Measurements from ENCODE around the gene GPAT2.
"Not testable (repeated sequence)": the region's sequence is repeated elsewhere in the genome, so short reads cannot be mapped to it uniquely, and the experiment has no call there.

GPAT2 gene, protein sequence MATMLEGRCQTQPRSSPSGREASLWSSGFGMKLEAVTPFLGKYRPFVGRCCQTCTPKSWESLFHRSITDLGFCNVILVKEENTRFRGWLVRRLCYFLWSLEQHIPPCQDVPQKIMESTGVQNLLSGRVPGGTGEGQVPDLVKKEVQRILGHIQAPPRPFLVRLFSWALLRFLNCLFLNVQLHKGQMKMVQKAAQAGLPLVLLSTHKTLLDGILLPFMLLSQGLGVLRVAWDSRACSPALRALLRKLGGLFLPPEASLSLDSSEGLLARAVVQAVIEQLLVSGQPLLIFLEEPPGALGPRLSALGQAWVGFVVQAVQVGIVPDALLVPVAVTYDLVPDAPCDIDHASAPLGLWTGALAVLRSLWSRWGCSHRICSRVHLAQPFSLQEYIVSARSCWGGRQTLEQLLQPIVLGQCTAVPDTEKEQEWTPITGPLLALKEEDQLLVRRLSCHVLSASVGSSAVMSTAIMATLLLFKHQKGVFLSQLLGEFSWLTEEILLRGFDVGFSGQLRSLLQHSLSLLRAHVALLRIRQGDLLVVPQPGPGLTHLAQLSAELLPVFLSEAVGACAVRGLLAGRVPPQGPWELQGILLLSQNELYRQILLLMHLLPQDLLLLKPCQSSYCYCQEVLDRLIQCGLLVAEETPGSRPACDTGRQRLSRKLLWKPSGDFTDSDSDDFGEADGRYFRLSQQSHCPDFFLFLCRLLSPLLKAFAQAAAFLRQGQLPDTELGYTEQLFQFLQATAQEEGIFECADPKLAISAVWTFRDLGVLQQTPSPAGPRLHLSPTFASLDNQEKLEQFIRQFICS

DNA sequence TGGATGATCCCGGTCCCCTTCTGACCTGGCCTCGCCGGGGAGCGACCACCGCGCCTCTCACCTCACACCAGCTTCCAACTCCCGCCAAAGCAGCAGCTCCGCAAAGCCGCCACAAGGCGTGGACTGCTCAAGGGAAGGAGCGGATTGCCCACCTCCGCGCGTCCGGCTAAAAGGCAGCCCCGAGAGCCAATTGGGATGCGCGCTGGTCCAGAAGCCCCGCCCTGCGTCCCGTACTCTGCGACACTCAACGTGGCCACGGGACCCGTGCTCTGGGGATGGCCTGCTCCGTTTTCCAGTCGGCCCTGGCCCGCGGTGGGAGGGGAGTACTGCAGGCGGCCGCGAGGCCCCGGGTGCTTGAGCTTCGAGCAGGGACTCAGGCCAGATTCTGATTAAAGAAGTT lies at the start of gene GPAT2:
Gene GPAT2, minus strand, starts transcription at position 125 of the 400 bp plus-strand sequence. CDS start 2,557 bp downstream, outside the sequence.
- not testable (repeated sequence) for DNase-seq (ENCODE audit: low read depth)

DNA sequence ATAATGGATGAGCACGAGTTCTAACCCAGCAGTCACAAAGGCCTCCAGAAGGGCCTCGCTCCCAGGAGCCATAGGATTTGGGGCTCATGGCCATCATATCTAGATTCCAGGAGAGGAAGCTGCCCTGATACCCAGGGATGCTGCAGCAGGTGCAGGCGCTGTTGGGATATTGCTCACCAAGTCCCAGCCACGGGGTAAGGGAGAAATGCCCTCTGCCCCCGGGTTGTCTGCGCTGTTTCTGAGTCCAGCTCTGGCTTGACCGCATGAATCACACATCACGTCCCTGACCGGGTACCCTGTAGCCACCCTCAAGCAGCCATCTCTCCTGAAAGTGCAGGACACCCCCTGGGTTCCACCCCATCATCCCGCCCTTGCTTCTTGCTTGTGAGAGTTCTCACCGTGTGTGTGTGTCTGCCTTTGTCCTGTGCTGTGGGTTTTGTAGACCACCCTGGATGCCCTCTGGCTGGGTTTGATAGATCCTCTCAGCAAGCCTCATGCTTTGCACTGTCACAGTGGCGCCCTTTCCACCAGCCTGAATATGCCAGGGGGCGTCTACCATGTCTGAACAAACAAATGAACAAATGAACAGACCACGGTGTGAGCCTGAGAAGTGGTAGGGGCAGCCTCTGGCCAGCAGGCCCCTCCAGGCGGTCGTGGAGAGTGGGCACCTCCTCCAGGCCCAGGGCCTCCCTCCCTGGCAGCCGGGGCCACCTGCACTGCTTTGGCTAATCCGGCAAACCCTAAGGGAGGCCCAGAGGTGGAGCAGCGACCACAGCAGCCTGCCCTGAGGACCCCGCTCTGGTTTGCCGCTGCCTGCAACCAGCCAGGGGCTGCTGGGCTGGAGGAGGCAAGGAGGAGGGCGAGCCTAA lies 49.5 kb upstream of the GPAT2 start:
- DNase-seq (ENCODE audit: low read depth), result no peak

- no peak for DNase-seq (ENCODE audit: low read depth)
Measured at GRCh38 chr2:96083064-96083939, 48.6 kb upstream of the GPAT2 start.

DNA sequence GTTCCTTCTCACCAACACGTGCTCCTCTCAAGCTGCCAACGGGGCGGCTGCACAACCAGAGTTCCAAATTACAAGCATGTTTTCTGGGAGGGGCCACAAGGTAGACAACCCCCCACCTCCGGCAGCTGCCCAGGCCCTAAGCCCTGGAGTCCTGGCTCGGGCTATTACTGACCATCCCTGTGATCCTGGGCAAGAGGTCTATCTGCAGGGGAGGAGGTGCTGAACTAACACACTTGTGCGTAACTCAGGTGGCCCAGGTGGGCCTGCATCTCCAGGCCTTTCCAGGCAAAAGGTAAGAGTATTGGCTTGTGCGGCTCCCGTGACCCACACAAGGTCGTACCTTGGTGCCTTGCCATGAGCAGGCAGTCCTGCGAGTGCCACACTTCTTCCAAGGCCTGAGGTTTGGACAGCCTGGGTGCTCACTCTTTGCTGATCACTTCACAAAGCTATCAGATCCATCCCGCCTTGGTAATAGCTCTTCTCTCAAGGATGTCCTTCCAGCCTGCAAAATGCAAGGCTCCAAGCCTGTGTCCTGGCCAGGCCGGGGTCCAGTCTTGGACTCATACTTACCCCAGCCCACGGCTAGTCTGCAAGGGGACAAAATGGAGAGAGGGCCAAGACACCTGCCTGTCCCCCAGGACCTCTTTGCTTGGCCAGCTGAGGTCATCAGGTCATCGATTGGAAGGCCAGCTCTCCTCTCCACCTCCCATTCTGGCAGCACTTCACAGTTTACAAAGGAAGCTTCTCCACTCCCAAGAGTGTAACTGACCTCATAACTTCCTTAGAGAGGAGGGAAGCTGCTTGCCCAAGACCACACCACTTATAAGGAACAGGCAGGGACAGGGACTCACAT lies 47.7 kb upstream of the GPAT2 start:
- no peak for DNase-seq (ENCODE audit: low read depth)

DNA sequence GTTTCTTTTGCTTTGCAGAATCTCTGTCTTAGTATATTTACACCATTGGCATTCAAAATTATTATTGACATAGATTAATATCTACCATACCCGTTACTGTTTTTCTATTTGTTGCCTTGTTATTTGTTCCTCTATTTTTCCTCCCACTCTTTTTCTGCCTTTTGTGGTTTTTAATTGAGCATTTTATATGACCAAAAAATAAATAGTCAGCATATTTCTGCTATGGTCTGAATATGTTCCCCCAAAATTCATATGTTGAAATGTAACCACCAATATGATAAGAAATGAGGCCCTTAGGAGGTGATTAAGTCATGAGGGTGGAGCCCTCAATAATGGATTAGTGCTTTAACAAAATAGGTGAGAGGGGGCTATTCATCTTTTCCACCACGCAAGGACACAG lies 46.3 kb upstream of the GPAT2 start:
- no peak for DNase-seq (ENCODE audit: low read depth)

DNA sequence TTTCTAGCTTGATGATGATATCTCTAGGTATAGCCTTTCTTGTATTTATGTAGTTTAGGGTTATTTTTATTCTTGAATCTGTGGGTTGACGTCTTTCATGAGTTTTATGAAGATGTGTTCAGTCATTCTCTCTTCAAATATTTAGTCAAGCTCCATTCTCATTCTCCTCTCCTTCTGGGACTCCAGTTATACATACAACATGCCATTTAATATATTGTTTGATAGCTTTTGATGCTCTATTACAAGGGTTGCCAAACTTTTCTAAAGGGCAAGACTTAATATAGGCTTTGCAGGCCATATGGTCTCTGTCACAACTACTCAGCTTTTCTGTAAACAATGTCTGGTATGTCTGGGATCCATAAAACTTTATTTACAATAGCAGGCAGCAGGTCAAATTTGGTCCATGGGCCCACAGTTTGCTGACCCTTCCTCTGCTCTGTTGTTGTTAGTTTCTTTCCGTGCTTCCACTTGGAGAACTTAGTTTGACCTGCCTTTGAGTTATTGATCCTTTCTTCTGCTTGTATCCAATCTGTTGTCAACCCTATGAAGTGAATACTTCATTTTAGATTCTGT lies 40.6 kb upstream of the GPAT2 start:
- no peak for DNase-seq (ENCODE audit: low read depth)

GRCh38 chr2:96074156-96074555 lies 39.4 kb upstream of the GPAT2 start:
- no peak for DNase-seq (ENCODE audit: low read depth)

- no peak for DNase-seq (ENCODE audit: low read depth)
Measured at GRCh38 chr2:96073170-96073775, 38.6 kb upstream of the GPAT2 start.

DNA sequence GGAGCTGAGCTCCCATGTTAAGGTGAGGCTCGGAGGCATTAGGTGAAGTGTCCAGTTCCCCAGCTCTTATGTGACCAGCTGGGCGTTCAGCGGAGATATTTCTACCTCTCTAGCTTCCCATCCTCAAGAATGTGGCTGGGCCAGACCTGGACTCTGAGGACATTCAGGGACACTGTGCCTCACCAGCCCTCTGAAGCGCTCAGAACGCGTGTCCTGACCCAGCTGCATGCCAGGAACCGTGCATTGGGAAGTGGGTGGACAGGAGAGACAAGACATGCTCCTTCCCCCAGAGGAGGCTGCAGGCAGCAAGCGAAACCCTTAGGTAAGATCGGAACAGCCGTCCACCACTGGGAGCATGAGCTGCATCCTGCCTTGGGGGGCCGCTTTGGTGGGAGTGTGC lies 38.0 kb upstream of the GPAT2 start:
- DNase-seq (ENCODE audit: low read depth), result no peak

DNA sequence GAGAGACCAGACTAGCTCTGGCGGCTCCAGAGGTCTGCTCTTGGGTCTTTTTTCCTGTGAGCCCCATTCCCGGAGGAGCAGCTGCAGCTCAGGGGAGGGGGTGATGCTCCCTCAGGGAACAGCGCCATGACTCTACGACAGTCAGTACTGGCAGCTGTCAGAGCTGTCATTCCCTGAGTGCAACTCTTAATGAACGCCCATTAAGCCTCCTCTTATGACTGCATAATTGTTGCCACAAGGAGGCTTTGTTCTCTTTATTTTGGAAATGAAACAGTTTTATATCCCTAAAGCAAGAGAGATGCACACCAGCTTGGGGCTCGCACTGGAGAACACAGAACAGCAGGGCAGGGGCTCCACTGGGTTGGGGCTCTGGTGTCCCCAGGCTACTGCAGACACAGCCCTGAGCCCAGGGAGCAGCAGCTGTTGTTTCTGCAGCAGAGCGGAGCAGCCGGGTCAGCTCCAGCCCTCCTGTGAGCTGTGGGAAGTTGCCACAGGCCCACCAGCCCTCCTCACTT lies 37.3 kb upstream of the GPAT2 start:
- DNase-seq (ENCODE audit: low read depth), result not testable (repeated sequence)

GRCh38 chr2:96071087-96071976 lies 36.6 kb upstream of the GPAT2 start:
- not testable (repeated sequence) for DNase-seq (ENCODE audit: low read depth)

GRCh38 chr2:96070351-96070750 lies 35.6 kb upstream of the GPAT2 start:
- not testable (repeated sequence) for DNase-seq (ENCODE audit: low read depth)

- DNase-seq (ENCODE audit: low read depth), result not testable (repeated sequence)
Measured at GRCh38 chr2:96069878-96070277, 35.2 kb upstream of the GPAT2 start.

GRCh38 chr2:96067902-96068581 lies 33.3 kb upstream of the GPAT2 start:
- DNase-seq (ENCODE audit: low read depth), result not testable (repeated sequence)

DNA sequence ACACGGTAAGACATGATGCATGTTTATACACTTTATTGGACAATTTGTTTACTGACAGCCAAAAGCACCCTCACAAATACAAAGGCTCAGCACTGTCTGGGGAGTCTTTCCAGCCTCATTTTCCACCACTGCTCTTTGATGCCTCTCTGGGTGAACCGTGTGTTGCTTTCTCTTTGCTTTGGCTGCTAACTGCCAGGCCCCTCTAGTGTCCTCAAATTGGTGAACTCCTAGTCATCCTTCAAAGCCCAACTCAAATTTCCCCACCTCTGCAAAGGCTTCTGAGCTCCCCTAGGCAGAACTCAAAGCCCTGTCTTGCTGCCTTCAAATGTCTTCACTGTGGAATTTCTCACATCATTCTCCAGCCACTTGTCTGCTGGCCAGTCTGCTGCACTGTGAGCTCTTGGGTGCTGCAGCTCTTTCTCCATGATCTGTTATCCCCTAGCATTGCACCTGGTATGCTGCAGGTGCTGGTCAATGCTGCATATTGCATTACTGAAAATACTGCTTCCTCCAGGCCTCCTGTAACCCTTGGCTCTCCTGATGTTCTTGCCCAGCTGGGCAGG lies 32.5 kb upstream of the GPAT2 start:
- not testable (repeated sequence) for DNase-seq (ENCODE audit: low read depth)

DNA sequence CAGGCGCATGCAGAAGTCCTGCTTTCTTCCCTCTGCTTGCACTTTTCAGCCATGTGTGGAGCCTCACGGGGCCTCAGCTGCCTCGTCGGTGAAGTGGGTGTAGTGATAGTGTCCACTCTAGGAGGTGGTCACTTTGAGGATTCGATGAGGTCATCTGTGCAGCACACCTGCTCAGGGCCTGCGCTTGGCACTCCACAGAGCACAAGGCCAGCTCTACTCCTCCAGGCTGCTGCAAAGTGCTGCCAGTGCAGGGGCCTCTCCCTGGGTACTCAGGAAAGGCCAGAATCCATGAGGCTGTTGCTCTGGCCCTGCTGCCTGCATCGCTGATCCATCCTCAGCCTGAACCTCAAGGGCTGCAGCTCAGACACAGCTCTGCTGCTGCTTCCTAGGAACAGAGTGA lies 31.8 kb upstream of the GPAT2 start:
- not testable (repeated sequence) for DNase-seq (ENCODE audit: low read depth)

- not testable (repeated sequence) for DNase-seq (ENCODE audit: low read depth)
Measured at GRCh38 chr2:96065954-96066353, 31.2 kb upstream of the GPAT2 start.
